ENCODE data around the gene ANKRD33B. TPM values are rescaled to one million over a fixed set of nuclear protein-coding genes. Genes with fewer than 3 reads are reported as not detected.

ANKRD33B gene
- total and polyA plus RNA-seq, 2 donors (not counting 1 experiment from before 2014, with no cell fraction given): 7.7 to 7.8 TPM

- Histone ChIP-seq H4K20me1 (ENCODE audit: control insufficient read depth, extremely low read depth, insufficient read depth, low read length) (no peaks in the 10 kb centered on the region), H2AFZ (ENCODE audit: low read length) (no peak overlapping the region), H3K79me2 (ENCODE audit: control insufficient read depth, insufficient read depth, low read length) (no peaks in the 10 kb centered on the region), H3K4me1 (ENCODE audit: control insufficient read depth, extremely low read depth, insufficient read depth, low read length) (no peaks in the 10 kb centered on the region), H3K27ac (ENCODE audit: insufficient read depth, low read length) (no peak overlapping the region), H3K9me3 (ENCODE audit: control insufficient read depth, insufficient read depth, low read depth, low read length) (no peaks in the 10 kb centered on the region), H3K9ac (ENCODE audit: insufficient read depth, low read length) (no peak overlapping the region), H3K36me3 (ENCODE audit: control insufficient read depth, insufficient read depth, low read length) (no peaks in the 10 kb centered on the region), H3K4me3 (replicated peaks in 1 of 4; ENCODE audit: control extremely low read depth in 1 of 4, insufficient read depth in 1 of 4, low read depth in 3 of 4, low read length in 4 of 4) (no peak overlapping the region), H3K4me2 (ENCODE audit: extremely low read depth, insufficient read depth, low read length) (no peak overlapping the region), H3K27me3 (ENCODE audit: control insufficient read depth, insufficient read depth, low read length) (no peaks in the 10 kb centered on the region)
- DNase-seq (ENCODE audit: low read depth in 2 of 2): no peak
- TF ChIP-seq EZH2 (IDR thresholded peaks at IDR 0.05; ENCODE audit: low read length, missing control alignments): no peak
- TF ChIP-seq CTCF (conservative IDR thresholded peaks at IDR 0.05 in 1 of 2, IDR thresholded peaks at IDR 0.05 in 1 of 2; ENCODE audit: low read depth in 1 of 2, low read length in 2 of 2): no peak
Observed at GRCh38 chr5:10665799-10666198, 101.9 kb downstream of the ANKRD33B start.

- Histone ChIP-seq H3K4me2 (ENCODE audit: extremely low read depth, insufficient read depth, low read length) (no peak overlapping the region), H3K9ac (ENCODE audit: insufficient read depth, low read length) (no peak overlapping the region), H3K27ac (ENCODE audit: insufficient read depth, low read length) (no peak overlapping the region), H3K36me3 (ENCODE audit: control insufficient read depth, insufficient read depth, low read length) (no peaks in the 10 kb centered on the region), H4K20me1 (ENCODE audit: control insufficient read depth, extremely low read depth, insufficient read depth, low read length) (no peaks in the 10 kb centered on the region), H3K9me3 (ENCODE audit: control insufficient read depth, insufficient read depth, low read depth, low read length) (no peaks in the 10 kb centered on the region), H3K27me3 (ENCODE audit: control insufficient read depth, insufficient read depth, low read length) (no peaks in the 10 kb centered on the region), H2AFZ (ENCODE audit: low read length) (no peak overlapping the region), H3K4me1 (ENCODE audit: control insufficient read depth, extremely low read depth, insufficient read depth, low read length) (no peaks in the 10 kb centered on the region), H3K79me2 (ENCODE audit: control insufficient read depth, insufficient read depth, low read length) (no peaks in the 10 kb centered on the region), H3K4me3 (replicated peaks in 1 of 4; ENCODE audit: control extremely low read depth in 1 of 4, insufficient read depth in 1 of 4, low read depth in 3 of 4, low read length in 4 of 4) (no peak overlapping the region)
- no peak for DNase-seq (ENCODE audit: low read depth in 2 of 2)
- no peak for TF ChIP-seq CTCF (conservative IDR thresholded peaks at IDR 0.05 in 1 of 2, IDR thresholded peaks at IDR 0.05 in 1 of 2; ENCODE audit: low read depth in 1 of 2, low read length in 2 of 2)
Observed at GRCh38 chr5:10666531-10667299, 102.8 kb downstream of the ANKRD33B start.

- Histone ChIP-seq H3K4me1 (ENCODE audit: control insufficient read depth, extremely low read depth, insufficient read depth, low read length) (no peaks in the 10 kb centered on the region), H3K9me3 (ENCODE audit: control insufficient read depth, insufficient read depth, low read depth, low read length) (no peaks in the 10 kb centered on the region), H3K79me2 (ENCODE audit: control insufficient read depth, insufficient read depth, low read length) (no peaks in the 10 kb centered on the region), H3K27ac (ENCODE audit: insufficient read depth, low read length) (no peak overlapping the region), H3K27me3 (ENCODE audit: control insufficient read depth, insufficient read depth, low read length) (no peaks in the 10 kb centered on the region), H3K4me2 (ENCODE audit: extremely low read depth, insufficient read depth, low read length) (no peak overlapping the region), H2AFZ (ENCODE audit: low read length) (no peak overlapping the region), H3K4me3 (replicated peaks in 1 of 4; ENCODE audit: control extremely low read depth in 1 of 4, insufficient read depth in 1 of 4, low read depth in 3 of 4, low read length in 4 of 4) (no peak overlapping the region), H3K36me3 (ENCODE audit: control insufficient read depth, insufficient read depth, low read length) (no peaks in the 10 kb centered on the region), H3K9ac (ENCODE audit: insufficient read depth, low read length) (no peak overlapping the region), H4K20me1 (ENCODE audit: control insufficient read depth, extremely low read depth, insufficient read depth, low read length) (no peaks in the 10 kb centered on the region)
- no peak for DNase-seq (ENCODE audit: low read depth in 2 of 2)
- TF ChIP-seq CTCF (conservative IDR thresholded peaks at IDR 0.05 in 1 of 2, IDR thresholded peaks at IDR 0.05 in 1 of 2; ENCODE audit: low read depth in 1 of 2, low read length in 2 of 2): no peak
- no peak for TF ChIP-seq EZH2 (IDR thresholded peaks at IDR 0.05; ENCODE audit: low read length, missing control alignments)
Observed at GRCh38 chr5:10667431-10668057, 103.7 kb downstream of the ANKRD33B start.

Measured in fibroblast of lung (primary cell).